Osteocyte (in vitro differentiated cells): ENCODE measurements around the gene DHRS7B. TPM values are rescaled to one million over a fixed set of nuclear protein-coding genes. Genes with fewer than 3 reads are reported as not detected.
A peak's percentile ranks its signal among the peaks of the same experiment; 100 is the strongest.

Experiments
- DNase-seq: peaks from one replicate; pipeline ENCODE4 v3.0.0; 2021; ENCODE audit warnings: mixed read lengths; ENCODE audit not compliant: unreplicated experiment; ENCODE audit errors: extremely low spot score
- H3K27ac Mint-ChIP-seq: one replicate; pipeline ENCODE4 v1.8.0; 2021; ENCODE audit warnings: mild to moderate bottlenecking, mixed read lengths; ENCODE audit not compliant: unreplicated experiment
- H3K27me3 Mint-ChIP-seq: one replicate; pipeline ENCODE4 v1.8.0; 2021; ENCODE audit warnings: mixed read lengths; ENCODE audit not compliant: unreplicated experiment
- H3K36me3 Mint-ChIP-seq: one replicate; pipeline ENCODE4 v1.8.0; 2021; ENCODE audit warnings: mixed read lengths; ENCODE audit not compliant: unreplicated experiment
- H3K4me1 Mint-ChIP-seq: one replicate; pipeline ENCODE4 v1.8.0; 2021; ENCODE audit warnings: mixed read lengths; ENCODE audit not compliant: unreplicated experiment
- H3K4me3 Mint-ChIP-seq: one replicate; pipeline ENCODE4 v1.8.0; 2021; ENCODE audit warnings: mild to moderate bottlenecking, moderate library complexity, mixed read lengths; ENCODE audit not compliant: unreplicated experiment
- H3K9me3 Mint-ChIP-seq: one replicate; pipeline ENCODE4 v1.8.0; 2021; ENCODE audit warnings: mixed read lengths; ENCODE audit not compliant: unreplicated experiment
- total RNA-seq: library from RNA; stranded (reverse); gene quantifications from 2 replicates; pipeline ENCODE4 v1.2.1, GENCODE V29; 2021
- TF ChIP-seq, protein P1 (sequence below): fragments of 200-600 bp; sonication (generic); IDR thresholded peaks from 2 replicates; pipeline ENCODE4 v1.5.0; 2021; ENCODE audit warnings: antibody characterized with exemption, mild to moderate bottlenecking, moderate library complexity

DHRS7B gene
- total RNA-seq, 1 donor from 2014 or later: 15.7 TPM

DNA sequence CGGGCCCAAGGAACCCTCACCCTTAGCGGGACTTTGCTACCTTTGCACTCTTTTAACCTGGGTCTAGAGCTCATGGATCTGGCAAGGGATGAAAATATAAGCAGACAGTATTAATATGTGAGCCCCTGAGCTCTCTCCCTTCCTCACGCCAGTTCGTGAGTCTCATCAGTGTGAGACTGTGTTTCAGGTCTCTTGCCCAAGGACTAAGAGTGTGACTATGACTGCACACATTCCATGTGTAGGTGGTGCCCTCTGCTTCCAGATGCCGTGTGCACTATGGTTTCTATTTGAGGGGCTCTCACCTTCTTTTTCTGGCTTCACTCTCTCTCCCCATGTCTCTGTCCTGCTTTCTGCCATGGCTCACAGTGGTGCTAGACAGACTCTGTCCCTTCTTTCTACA is 40.5 kb downstream of the DHRS7B start:
- H3K9me3 Mint-ChIP-seq: no peaks in the 10 kb centered on the region
- TF ChIP-seq, protein P1, sequence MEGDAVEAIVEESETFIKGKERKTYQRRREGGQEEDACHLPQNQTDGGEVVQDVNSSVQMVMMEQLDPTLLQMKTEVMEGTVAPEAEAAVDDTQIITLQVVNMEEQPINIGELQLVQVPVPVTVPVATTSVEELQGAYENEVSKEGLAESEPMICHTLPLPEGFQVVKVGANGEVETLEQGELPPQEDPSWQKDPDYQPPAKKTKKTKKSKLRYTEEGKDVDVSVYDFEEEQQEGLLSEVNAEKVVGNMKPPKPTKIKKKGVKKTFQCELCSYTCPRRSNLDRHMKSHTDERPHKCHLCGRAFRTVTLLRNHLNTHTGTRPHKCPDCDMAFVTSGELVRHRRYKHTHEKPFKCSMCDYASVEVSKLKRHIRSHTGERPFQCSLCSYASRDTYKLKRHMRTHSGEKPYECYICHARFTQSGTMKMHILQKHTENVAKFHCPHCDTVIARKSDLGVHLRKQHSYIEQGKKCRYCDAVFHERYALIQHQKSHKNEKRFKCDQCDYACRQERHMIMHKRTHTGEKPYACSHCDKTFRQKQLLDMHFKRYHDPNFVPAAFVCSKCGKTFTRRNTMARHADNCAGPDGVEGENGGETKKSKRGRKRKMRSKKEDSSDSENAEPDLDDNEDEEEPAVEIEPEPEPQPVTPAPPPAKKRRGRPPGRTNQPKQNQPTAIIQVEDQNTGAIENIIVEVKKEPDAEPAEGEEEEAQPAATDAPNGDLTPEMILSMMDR: no peak
- DNase-seq: peak; percentile 19
- no peak overlapping the region for H3K4me3 Mint-ChIP-seq
- H3K4me1 Mint-ChIP-seq: peaks cover 3% of the 10 kb centered on the region
- no peak overlapping the region for H3K27ac Mint-ChIP-seq
- peaks cover 6% of the 10 kb centered on the region for H3K36me3 Mint-ChIP-seq
- no peaks in the 10 kb centered on the region for H3K27me3 Mint-ChIP-seq

DNA sequence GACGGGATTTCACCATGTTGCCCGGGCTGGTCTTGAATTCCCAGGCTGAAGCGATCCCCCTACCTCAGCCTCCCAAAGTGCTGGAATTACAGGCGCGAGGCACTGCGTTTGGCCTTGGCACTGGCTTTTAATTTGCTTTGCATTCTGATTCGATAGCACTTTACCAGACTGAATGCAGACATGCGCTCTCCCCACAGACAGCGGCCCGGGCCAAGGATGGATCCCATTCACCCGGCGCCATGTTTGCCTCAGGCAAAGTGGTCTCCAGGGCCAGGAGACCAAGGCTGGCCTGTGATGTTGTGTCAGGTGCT is 41.7 kb downstream of the DHRS7B start:
- DNase-seq: peak; percentile 69
- Mint-ChIP-seq H3K27ac (no peak overlapping the region), H3K9me3 (no peaks in the 10 kb centered on the region), H3K4me1 (no peaks in the 10 kb centered on the region), H3K36me3 (peaks cover 6% of the 10 kb centered on the region), H3K4me3 (no peak overlapping the region), H3K27me3 (no peaks in the 10 kb centered on the region)
- TF ChIP-seq, protein P1: no peak

DNA sequence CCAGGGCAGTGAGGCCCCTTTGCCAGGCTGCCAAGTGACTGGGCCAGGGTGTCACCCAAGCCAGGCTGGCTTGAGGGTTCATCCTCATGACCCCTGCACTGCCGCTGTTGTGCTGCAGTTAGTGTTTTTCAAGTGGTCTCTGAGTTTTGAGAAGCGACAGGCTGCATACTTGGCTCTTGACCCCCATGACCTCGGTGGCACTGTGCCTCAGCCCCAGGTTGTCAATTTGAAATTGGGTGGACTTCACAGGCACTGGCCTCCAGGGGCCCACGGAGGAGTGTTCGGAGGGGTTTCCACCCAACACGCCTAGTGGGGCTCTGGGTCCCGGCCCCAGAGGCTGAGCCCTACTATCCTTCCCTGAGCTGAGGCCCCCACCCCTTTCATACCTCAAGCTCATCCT is 42.7 kb downstream of the DHRS7B start:
- no peaks in the 10 kb centered on the region for H3K9me3 Mint-ChIP-seq
- no peaks in the 10 kb centered on the region for H3K4me1 Mint-ChIP-seq

DNA sequence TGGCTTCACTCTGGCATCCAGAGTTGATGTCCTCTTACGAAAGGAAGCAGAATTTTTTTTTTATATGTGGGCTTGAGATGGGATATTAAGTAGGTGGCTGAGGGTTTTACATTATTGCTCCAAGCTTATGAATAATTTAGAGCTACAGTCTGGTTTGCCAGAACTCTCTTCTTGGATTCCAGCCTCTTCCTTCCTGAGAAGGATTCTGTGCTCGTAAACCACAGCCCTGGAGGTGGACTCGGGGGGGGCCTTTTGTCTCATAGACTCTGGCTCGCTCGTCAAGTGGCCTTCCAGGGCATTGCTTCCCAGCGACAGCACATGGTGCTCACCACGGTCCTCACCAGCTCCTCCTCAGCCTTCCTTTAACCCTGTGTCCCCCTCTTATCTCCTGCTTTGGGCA is 44.0 kb downstream of the DHRS7B start:
- Mint-ChIP-seq H3K36me3 (peaks cover 11% of the 10 kb centered on the region), H3K9me3 (no peaks in the 10 kb centered on the region), H3K27me3 (no peaks in the 10 kb centered on the region), H3K27ac (no peak overlapping the region), H3K4me1 (no peaks in the 10 kb centered on the region), H3K4me3 (no peak overlapping the region)
- TF ChIP-seq, protein P1: no peak
- DNase-seq: no peak

More for the DNA sequence above, 42.7 kb downstream of the DHRS7B start:
- DNase-seq: peak; percentile 74
- peaks cover 10% of the 10 kb centered on the region for H3K36me3 Mint-ChIP-seq
- H3K27me3 Mint-ChIP-seq: no peaks in the 10 kb centered on the region
- H3K27ac Mint-ChIP-seq: no peak overlapping the region
- H3K4me3 Mint-ChIP-seq: no peak overlapping the region
- TF ChIP-seq, protein P1: no peak

DNA sequence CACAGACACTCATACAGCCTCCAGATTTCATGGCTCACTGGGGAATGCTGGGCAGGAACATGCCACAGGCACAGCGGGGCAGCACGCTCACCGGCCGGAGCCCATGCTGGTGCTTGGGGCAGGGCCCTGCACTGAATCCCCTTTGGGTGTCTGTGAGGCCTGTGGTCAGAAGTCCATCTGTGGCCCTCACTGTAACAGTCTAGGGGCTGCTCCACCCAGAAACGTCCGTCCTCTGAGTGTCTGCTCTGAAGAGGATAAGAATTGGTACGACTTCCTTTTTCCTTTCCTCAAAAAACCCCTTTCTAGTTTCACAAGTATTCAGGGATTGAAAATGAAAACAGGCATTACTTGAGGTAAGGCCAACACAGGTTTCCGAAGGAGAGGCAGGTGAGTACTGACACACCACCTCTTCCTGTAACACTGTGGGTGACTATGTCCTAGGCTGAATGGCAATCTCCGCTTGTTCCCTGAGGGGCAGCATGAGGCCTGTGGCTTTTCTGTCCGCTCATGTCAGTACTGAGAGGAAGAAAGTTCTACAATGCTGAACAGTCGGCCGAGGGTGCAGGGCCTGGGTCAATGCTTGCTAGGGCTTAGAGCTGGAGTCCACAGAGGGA is 44.7 kb downstream of the DHRS7B start:
- Mint-ChIP-seq H3K9me3 (no peaks in the 10 kb centered on the region), H3K27ac (no peak overlapping the region), H3K4me3 (no peak overlapping the region), H3K36me3 (peaks cover 11% of the 10 kb centered on the region), H3K27me3 (no peaks in the 10 kb centered on the region), H3K4me1 (no peaks in the 10 kb centered on the region)
- TF ChIP-seq, protein P1: no peak
- peak; percentile 80 for DNase-seq
